Left ventricle myocardium inferior (tissue), 1 donor: Measurements from ENCODE around the gene BCL11B. TPM values are rescaled to one million over a fixed set of nuclear protein-coding genes. Genes with fewer than 3 reads are reported as not detected.

Experiments
- DNase-seq: peaks from one replicate; pipeline ENCODE4 v3.0.0-alpha.2; 2020
- H3K27ac ChIP-seq: fragments of 200-600 bp; replicated peaks from 2 replicates; pipeline ENCODE4 v1.8.0; 2021
- H3K27me3 ChIP-seq: fragments of 200-600 bp; 2 replicates; pipeline ENCODE4 v1.8.0; 2021; ENCODE audit warnings: low read depth
- H3K36me3 ChIP-seq: fragments of 200-600 bp; 2 replicates; pipeline ENCODE4 v1.8.0; 2021
- H3K4me1 ChIP-seq: fragments of 200-600 bp; 2 replicates; pipeline ENCODE4 v1.8.0; 2021
- H3K4me3 ChIP-seq: fragments of 200-600 bp; 2 replicates; pipeline ENCODE4 v1.8.0; 2021; ENCODE audit warnings: mild to moderate bottlenecking, moderate library complexity
- H3K9me3 ChIP-seq: fragments of 200-600 bp; replicated peaks from 2 replicates; pipeline ENCODE4 v1.8.0; 2021
- intact Hi-C: fragments of 100-400 bp; cut with micrococcal nuclease; formaldehyde crosslinking; loops from one replicate; pipeline ENCODE4 v1.11.0; 2022
- total RNA-seq: library from RNA; stranded (reverse); fragmentation: NEBNext Ultra II Directional; extraction: Animal tissue kit (Norgen Biotek cat#: 25700); gene quantifications from one replicate; pipeline ENCODE4 v1.2.1, GENCODE V29; 2021
- TF ChIP-seq, protein P1 (sequence below): fragments of 200-600 bp; IDR thresholded peaks from 2 replicates; pipeline ENCODE4 v1.8.0; 2021; ENCODE audit warnings: antibody characterized with exemption, mild to moderate bottlenecking, borderline replicate concordance
- donor health status: DM: no; HTN: yes; CAD: no; lungs with severe emphysema.

BCL11B gene
- total RNA-seq, 1 donor from 2014 or later: 0.11 TPM

DNA sequence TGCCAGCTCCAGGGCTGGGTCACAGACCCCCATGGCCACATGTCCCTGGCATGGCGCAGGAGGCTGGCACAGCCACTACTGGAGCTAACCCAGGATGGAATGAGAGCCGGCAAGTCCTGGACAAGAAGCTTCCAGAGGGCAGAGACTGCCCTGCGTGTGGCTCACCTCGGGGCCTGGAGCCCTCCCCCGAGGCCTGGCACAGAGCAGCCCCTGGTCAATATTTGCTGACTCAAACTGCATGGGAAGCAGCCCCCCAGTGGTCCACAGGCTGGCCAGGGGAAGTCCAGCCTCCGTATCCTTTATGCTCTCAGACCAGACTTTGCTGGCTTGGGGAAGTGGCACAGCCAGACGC lies 71.4 kb downstream of the BCL11B start:
- H3K36me3 ChIP-seq: no peaks in the 10 kb centered on the region
- no peak overlapping the region for H3K4me3 ChIP-seq
- no peaks in the 10 kb centered on the region for H3K9me3 ChIP-seq
- intact Hi-C loops: no loop called here
- TF ChIP-seq, protein P1, sequence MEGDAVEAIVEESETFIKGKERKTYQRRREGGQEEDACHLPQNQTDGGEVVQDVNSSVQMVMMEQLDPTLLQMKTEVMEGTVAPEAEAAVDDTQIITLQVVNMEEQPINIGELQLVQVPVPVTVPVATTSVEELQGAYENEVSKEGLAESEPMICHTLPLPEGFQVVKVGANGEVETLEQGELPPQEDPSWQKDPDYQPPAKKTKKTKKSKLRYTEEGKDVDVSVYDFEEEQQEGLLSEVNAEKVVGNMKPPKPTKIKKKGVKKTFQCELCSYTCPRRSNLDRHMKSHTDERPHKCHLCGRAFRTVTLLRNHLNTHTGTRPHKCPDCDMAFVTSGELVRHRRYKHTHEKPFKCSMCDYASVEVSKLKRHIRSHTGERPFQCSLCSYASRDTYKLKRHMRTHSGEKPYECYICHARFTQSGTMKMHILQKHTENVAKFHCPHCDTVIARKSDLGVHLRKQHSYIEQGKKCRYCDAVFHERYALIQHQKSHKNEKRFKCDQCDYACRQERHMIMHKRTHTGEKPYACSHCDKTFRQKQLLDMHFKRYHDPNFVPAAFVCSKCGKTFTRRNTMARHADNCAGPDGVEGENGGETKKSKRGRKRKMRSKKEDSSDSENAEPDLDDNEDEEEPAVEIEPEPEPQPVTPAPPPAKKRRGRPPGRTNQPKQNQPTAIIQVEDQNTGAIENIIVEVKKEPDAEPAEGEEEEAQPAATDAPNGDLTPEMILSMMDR: no peak
- peaks cover 6% of the 10 kb centered on the region for H3K4me1 ChIP-seq
- H3K27ac ChIP-seq: no peak overlapping the region
- peaks cover 28% of the 10 kb centered on the region for H3K27me3 ChIP-seq
- DNase-seq: no peak

DNA sequence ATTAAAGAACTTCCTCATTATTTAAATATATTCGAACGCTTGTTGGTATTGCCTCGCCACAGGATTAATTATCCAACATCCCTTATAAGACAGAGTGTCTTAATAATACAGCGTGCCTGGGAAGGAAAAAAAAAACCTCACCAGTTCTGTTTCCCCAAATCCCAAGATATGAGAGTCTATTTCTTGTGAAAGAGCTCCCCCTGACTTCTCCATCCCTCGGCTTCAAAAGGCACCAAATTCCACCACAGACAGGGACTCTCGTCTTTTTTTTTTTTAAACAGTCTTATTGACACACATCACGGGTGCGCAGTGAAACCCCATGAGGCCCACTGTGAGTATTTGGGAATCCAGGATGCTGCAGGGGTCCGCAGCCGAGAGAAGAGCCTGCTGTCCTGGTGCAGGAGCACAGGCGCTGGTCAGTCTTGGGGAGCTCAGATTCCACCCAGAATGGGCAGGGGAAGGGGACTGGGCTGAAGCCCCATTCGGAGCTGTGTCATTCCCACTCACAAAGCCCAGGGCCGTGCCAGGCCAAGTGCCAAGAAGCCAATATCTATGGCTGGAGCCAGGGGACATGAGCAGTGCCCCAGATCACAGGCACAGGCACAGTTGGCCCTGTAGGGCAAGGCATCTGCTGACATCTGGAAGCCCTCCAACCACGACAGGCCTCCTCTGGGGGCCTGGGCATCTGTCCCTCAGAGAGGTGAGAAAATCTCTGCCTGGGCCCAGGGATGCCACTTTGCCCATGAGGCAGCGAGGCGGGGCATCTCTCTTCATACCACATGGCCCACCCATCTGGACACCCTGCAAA lies 71.9 kb downstream of the BCL11B start:
- peaks cover 28% of the 10 kb centered on the region for H3K27me3 ChIP-seq
- no peak overlapping the region for H3K27ac ChIP-seq
- peaks cover 6% of the 10 kb centered on the region for H3K4me1 ChIP-seq
- no peaks in the 10 kb centered on the region for H3K36me3 ChIP-seq
- TF ChIP-seq, protein P1: peak; percentile 9
- DNase-seq: peak; percentile 53
- intact Hi-C loops: no loop called here
- H3K9me3 ChIP-seq: no peaks in the 10 kb centered on the region
- no peak overlapping the region for H3K4me3 ChIP-seq

DNA sequence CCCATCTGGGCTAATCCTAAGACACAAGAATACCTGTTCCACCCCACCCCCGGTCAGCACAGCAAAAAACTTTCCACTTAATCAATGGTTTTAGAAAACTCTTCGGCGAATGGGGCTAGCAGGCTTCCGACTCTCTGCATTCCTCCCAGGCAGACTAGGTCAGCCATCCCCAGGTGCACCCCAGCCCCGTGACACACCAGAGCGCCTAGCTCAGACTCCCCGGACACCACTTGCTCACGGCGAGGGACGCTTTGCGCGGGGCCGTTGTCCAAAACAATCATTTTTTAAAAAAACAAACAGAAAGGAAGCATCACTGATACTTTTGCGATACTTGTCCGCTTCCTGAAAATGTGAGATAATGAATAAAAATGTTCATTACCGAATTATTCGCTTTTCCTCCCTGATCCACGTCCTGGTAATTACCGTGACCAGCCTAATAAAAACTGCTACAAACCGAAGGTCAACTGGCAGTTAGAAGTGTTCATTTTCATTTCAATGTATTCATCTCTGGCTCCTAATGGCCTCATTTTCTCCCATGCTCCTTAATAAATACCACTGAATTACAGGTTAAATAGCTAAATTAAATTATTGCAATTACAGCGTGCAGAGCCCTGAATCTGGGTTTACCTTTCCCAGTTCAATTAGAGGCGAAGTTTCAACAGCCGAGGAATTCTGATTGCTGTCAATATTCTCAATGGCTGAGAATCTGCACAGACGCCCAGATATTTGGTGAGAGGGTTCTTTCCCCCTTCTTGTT lies 73.1 kb downstream of the BCL11B start:
- Histone ChIP-seq H3K36me3 (no peaks in the 10 kb centered on the region), H3K9me3 (no peaks in the 10 kb centered on the region), H3K27ac (no peak overlapping the region), H3K4me1 (peaks cover 6% of the 10 kb centered on the region), H3K27me3 (peaks cover 23% of the 10 kb centered on the region), H3K4me3 (no peak overlapping the region)
- intact Hi-C loops: no loop called here
- TF ChIP-seq, protein P1: no peak
- DNase-seq: no peak

DNA sequence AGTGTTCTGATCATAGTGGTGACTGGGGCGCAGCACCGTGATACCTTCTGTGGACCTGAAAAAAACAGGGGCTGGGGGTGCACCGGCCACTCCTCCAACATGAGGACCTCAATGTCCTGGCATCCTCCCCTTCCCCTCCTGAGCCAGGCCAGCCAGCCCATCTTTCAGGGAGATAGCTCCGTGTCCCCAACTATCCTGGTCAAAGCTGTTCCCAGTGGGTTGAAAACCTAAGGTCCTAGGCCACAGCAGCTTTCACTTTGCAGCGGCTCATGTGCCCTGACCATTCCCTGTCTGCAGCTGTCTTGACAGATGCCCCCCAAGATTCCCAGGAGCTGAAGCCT lies 75.7 kb downstream of the BCL11B start:
- TF ChIP-seq, protein P1: no peak
- H3K9me3 ChIP-seq: no peaks in the 10 kb centered on the region
- DNase-seq: no peak

DNA sequence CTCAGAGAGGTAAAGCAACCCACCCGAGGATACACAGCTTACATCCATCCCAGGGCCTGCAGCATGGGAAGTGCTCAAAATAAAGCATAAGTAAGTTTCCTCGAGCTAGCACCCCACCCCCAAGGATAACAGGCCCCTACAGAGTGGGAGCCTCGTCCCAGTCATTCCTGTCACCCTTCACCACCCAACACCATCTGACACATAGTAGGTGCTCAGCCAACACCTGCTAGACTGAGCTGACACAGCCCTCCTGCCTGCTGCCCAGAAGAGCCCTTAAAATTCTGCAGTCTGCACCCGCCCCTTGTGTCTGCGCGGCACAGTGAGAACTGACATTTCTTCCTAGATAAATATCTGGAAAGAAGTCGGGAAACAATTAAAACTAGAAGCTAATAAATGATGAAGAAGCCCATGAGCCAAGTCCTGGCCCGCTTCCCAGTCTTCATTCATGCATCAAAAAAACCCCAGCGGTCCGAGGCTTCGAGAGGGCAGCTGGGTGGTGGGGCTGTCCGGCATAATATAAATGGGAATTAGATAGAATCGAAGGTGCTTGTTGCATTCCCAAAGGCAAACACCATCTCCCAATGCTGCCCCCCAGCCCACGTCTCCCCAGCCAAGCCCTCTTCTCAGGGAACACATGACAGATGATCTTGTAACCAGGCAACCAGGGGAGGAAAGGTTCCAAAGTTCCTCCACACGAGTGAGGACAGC lies 76.2 kb downstream of the BCL11B start:
- Histone ChIP-seq H3K36me3 (no peaks in the 10 kb centered on the region), H3K9me3 (no peaks in the 10 kb centered on the region), H3K27ac (no peak overlapping the region), H3K27me3 (peaks cover 15% of the 10 kb centered on the region), H3K4me1 (peaks cover 23% of the 10 kb centered on the region), H3K4me3 (no peak overlapping the region)
- TF ChIP-seq, protein P1: no peak
- intact Hi-C loops: no loop called here
- no peak for DNase-seq

More for the DNA sequence above, 75.7 kb downstream of the BCL11B start:
- H3K27ac ChIP-seq: no peak overlapping the region
- peaks cover 15% of the 10 kb centered on the region for H3K27me3 ChIP-seq
- peaks cover 20% of the 10 kb centered on the region for H3K4me1 ChIP-seq
- H3K4me3 ChIP-seq: no peak overlapping the region
- intact Hi-C loops: no loop called here
- no peaks in the 10 kb centered on the region for H3K36me3 ChIP-seq
